Esophagus squamous epithelium (tissue), 4 donors: Measurements from ENCODE around the gene CRB1.

Experiments
- CTCF ChIP-seq, 6 experiments: fragments of 450-650 bp in 4 of 6; fragments of 200-600 bp in 2 of 6; sonication (generic) in 2 of 6; IDR thresholded peaks; one replicate each; pipeline ENCODE4 v1.5.1; 2016 to 2019; ENCODE audit warnings: antibody characterized with exemption in 6 of 6, mild to moderate bottlenecking in 4 of 6, moderate library complexity in 4 of 6
- POLR2A ChIP-seq, 4 donors: fragments of 450-650 bp; IDR thresholded peaks; one replicate each; pipeline ENCODE4 v1.6.1; 2017; ENCODE audit warnings: antibody characterized with exemption in 4 of 4, mild to moderate bottlenecking in 4 of 4, moderate library complexity in 3 of 4

GRCh38 chr1:197466813-197467212 lies 198.8 kb downstream of the CRB1 start:
- no peak for TF ChIP-seq POLR2A (IDR thresholded peaks at IDR 0.05)
- TF ChIP-seq CTCF (IDR thresholded peaks at IDR 0.05) = no peak
